ENCODE measurements around the gene ITPRIPL1. TPM values are rescaled to one million over a fixed set of nuclear protein-coding genes. Genes with fewer than 3 reads are reported as not detected.

The ITPRIPL1 gene
- total RNA-seq, 1 donor from 2014 or later = 0.89 TPM

DNA sequence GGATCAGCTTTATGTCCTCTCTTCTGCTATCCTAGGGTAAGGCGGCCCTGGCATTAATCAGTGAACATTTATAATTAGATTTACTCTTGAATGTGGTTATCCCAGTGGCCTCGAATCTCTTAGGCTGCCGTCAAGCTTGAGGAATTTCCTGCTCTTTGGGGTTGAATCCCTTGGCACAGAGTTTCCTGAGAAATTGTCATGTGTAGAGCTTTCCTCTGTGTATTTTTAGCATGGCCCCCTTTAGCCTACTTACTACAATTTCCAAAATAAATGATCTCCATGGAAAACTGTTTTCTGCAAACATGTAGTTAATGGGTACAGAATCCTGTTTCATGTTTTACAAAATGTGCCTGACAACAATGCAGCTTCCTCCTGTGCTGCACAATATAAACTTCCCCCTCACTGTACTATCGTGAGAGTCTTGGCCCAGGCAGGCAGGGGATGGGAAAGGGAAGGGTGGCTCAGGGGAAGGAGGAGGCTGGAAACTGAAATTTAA, 28.5 kb downstream of the ITPRIPL1 start:
- DNase-seq (ENCODE audit: low read depth) = no peak

DNA sequence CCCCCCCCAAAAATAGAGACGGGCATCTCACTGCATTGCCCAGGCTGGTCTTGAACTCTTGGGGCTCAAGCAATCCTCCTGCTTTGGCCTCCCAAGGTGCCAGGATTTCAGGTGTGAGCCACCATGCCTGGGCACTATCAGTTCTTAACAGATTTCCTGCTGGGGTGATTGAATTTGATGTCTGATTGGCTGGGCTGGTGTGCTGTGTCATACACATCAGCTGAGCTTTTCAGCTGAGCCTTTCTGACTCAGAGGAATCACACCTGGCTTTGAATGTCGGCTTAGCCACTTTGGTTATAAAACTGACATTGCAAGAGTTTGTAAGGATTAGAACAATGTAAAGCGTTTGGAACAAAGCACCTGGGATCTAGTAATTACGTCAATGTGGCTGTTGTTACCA, 29.4 kb downstream of the ITPRIPL1 start:
- no peak for DNase-seq (ENCODE audit: low read depth)

DNA sequence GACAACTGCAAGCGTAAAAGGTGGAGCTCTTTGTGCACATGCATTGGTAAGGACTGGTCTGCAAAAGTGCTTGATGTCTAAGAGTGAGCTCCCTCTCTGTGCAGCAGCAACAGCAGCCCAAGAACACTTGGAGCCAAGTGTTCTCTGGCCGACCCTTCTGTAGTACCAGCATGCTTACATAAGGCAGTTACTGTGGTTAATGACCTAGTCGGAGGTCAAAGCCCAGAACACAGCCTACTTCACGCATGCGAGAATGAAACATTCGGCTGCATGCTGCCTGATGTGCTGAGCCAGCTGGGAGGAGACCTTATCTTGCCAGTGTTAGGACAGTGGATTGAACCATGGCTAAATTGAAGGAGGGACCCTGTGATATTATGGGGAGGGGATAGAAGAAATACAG, 31.8 kb downstream of the ITPRIPL1 start:
- no peak for DNase-seq (ENCODE audit: low read depth)

DNA sequence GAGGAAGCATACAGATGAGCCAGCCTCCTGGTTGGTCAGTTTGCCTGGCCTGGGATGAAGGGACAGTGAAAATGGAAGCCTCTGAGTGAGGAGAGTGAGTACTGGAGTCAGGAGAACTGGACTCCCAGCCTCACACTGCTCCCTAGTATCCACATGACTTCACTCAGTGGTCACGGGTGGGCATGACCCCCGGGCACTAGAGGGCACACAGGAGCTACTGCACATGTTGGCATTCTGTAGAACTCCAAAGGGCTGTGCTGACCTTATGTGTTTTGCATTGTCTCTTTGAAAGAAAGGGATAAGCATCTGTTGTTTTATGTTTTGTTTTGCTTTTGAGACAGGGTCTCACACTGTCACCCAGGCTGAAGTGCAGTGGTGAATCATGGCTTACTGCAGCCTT, 34.2 kb downstream of the ITPRIPL1 start:
- no peak for DNase-seq (ENCODE audit: low read depth)

DNA sequence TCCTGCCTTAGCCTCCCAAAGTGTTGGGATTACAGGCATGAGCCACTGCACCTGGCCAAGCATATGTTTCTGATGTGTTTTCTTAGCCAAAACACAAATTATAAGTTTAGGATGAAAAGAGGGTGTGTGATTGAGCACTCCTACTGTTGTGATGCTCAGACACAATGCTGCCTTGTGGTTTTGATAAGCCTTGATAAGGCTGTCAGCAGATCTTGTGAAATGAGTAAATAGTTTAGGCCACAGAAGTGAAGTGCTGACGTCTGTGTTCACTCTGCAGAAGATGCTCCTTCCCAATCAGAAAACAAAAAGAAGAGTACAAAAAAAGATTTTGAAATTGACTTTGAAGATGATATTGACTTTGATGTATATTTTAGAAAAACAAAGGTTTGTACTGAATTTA, 34.7 kb downstream of the ITPRIPL1 start:
- DNase-seq (ENCODE audit: low read depth) = no peak

DNA sequence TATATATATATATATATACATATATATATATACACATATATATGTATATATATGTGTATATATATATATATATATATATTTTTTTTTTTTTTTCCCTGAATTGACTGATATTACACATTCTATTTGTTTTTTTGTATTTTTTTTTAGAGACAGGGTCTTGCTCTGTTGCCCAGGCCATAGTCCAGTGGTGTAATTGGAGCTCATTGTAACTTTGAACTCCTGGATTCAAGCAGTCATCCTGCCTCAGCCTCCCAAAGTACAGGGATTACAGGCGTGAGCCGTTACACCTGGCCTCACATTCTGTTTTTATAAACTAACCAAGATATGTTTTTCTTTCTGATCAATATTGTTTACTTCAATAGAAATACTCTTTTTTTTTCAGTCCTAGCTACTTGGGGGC, 36.6 kb downstream of the ITPRIPL1 start:
- DNase-seq (ENCODE audit: low read depth) = no peak

DNA sequence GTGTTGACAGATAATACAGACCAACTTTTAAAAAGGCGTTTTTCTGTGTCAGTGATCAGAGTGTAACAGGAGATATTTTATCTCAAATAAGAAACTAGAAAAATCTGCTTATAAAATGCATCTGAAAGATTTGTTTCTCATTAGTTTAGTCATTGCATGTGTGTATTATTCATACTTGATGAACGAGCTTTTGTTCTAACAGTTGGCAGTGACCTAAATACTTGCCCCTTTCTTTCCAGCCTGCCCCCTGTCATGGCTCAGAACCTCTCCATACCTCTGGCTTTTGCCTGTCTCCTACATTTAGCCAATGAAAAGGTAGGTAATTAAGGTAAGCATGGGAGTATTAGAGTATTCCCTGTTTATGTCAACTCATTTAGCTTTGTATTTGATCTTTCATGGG, 44.1 kb downstream of the ITPRIPL1 start:
- no peak for DNase-seq (ENCODE audit: low read depth)

GRCh38 chr2:96374211-96374951, 49.3 kb downstream of the ITPRIPL1 start:
- peak; percentile 65 for DNase-seq (ENCODE audit: low read depth)

Other genes starting within 250 kb of the ITPRIPL1 start
- gene ADRA2B, start 208.7 kb upstream of the ITPRIPL1 start, total RNA-seq = not detected in 2 replicates
- not detected in 2 replicates for gene ASTL, start 186.8 kb upstream of the ITPRIPL1 start, total RNA-seq
- 0.17 and 0.40 TPM in 2 replicates for gene DUSP2, start 179.9 kb upstream of the ITPRIPL1 start, total RNA-seq
- 135 and 145 TPM in 2 replicates for gene STARD7, start 116.5 kb upstream of the ITPRIPL1 start, total RNA-seq
- gene TMEM127, start 59.3 kb upstream of the ITPRIPL1 start, total RNA-seq = 24.1 and 48.0 TPM in 2 replicates
- 95.9 and 107 TPM in 2 replicates for gene CIAO1, start 59.1 kb upstream of the ITPRIPL1 start, total RNA-seq
- 36.8 and 129 TPM in 2 replicates for gene SNRNP200, start 19.8 kb upstream of the ITPRIPL1 start, total RNA-seq
- gene NCAPH, start 10.4 kb downstream of the ITPRIPL1 start, total RNA-seq = 0.65 and 17.0 TPM in 2 replicates
- 9.0 and 31.1 TPM in 2 replicates for gene NEURL3, start 180.0 kb downstream of the ITPRIPL1 start, total RNA-seq
- gene ARID5A, start 211.4 kb downstream of the ITPRIPL1 start, total RNA-seq = 3.3 and 6.6 TPM in 2 replicates